GM20431 (cell line): ENCODE results near the gene ZNF586.
"Not testable (repeated sequence)": the region's sequence is repeated elsewhere in the genome, so short reads cannot be mapped to it uniquely, and the experiment has no call there.

Experiments used
- in situ Hi-C: fragments of 300-500 bp; cut with MseI, MboI; formaldehyde crosslinking; loops from one replicate; pipeline ENCODE4 v1.15.0; 2020; ENCODE audit warnings: low sequenced_read_pairs; ENCODE audit not compliant: unreplicated experiment

ZNF586 gene

DNA sequence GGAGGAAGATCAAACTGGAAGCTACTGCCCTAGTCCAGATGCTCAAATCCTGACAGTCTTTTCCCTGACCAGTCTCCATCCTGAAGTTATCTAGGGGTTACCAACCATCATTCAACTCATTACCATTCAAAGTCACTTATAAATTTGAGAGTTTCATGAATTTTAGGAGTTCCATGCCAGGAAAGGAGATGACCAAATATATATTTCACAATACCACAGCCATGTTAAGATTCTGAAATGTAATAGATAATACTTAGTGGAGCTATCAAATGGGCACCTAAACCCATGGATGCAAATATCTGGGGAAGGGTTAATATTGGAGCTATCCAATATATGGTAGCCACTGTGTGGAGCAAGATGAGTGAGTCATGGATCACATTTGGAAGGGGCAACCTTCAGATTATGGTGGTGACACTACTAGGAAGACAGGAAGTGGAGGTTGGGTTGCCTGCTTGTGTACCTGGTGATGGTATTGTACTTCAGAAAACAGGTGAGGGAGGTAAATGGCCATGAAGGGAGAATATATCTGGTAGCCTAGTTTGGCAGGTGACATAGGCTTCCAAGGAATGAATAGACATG lies 18.7 kb downstream of the ZNF586 start:
- in situ Hi-C loops, result no loop called here

DNA sequence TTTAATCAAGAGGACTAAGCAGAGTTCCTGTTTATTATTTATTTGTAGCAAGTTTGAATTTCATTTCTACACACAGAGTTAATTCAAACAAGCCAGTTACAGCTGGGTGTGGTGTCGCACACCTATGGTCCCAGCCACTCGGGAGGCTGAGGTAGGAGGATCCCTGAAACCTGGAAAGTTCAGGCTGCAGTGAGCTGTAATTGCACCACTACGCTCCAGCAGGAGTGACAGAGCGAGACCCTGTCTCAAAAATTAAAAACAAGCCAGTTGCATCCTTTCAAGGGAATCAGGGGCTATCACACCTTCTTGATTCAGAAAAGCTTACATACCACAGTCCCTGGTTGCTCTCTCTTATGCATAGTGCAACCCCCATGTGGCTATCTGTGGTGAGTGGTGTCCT lies 19.8 kb downstream of the ZNF586 start:
- in situ Hi-C loops, result no loop called here

DNA sequence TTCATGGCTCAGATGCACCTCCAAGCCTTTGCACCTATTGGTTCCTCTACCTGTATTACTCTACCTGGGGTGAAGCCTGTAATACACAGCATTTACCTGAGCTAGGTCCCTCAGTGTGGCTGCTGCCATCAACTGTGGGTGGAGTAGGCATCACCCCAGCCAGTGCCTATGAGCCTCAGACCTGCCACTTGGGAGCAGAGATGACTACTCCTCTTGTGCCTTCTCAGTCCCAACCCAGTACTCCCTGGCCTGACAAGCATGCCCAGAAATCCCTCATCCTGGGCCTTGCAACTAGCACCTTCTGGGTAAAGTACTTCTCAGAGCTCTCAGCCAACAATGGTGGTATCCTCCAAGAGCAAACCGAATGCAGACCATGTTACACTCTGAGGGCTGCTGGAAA lies 27.1 kb downstream of the ZNF586 start:
- in situ Hi-C loops, result not testable (repeated sequence)

DNA sequence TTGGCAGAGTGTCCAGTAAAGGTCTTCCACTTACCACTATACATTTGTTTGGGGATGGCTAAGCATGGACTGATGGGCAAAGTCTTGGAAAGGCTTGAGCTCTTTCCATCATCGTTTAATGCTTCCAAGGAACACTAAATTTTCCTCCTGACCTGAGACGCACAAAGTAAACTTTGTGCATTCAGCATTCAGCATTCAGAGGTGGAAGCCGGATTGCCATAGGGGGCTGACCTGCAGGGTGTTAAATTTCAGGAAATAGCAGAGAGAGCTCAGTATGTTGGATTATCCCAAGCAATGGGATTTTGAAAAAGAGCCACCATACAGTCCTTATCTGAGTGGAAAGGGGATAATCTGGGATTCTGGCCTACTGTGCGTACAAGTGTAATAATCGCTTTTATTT lies 31.2 kb downstream of the ZNF586 start:
- in situ Hi-C loops, result no loop called here

DNA sequence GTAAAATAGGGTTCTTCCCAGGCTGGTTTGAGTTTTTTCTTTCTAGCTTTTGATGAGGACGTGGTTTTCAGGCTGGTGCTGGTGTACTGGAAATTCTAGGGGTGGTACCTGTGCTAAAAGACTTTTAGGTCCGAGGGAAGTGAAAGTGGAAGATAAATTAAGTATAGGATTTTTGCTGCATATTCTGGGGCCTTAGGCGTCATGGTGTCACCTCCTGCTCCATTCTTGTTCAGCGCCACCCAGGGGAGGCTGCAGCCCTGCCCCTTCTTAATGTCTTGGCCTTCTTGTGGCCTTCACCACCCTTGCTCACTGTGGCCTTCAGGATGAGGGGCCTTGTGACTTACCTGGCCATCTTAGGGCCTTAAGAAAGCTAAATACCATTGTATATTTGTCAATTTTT lies 32.8 kb downstream of the ZNF586 start:
- in situ Hi-C loops, result no loop called here

DNA sequence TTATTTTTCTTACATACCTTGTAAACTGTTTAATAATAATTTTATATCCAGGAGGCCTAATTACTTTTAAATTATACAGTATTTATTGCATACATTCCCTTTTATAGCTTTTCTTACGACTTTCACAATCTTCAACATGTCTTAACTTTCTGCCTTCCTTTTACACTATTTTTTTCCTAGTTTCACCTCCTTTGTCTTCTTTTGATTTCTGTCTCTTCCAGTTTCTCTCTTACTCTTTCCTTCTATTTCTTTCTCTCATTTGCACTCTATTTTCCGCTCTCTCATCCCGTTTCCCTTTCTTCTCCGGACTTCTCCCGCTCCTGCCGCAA lies 33.8 kb downstream of the ZNF586 start:
- in situ Hi-C loops, result no loop called here

DNA sequence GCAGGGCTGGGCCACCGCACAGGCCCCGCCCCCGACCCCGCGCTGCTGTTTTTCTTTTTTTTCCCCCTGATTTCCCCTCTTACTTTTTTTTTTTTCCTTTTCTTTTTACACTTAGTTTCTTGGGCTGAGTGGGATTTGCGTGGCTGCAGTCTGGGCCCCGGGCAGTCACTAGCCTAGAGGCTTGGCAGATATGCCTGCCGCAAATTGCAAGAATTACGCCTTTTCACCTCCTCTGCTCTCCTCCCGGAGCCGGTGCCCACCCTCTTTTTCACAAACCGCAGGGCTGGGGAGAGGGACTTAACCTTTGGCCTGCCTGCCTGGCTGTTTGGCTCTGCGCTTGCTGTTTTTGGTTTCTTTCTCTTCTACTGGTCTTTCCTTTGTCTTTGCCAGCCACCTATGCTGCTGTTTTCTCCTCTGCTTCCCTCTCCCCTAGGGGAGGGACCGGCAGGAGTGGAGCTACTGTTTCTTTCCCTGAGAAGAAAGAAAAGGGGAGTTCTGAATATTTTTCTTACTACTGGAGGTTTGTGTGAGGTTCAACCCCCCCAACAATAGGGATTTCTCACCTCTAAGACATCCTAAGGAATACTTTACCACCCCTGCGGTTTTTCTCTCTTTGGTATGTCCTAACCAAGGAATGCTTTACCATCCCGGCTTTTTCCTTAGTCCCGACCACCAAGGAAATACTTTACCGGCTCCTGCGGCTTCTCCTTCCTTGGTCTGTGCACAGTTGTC lies 34.3 kb downstream of the ZNF586 start:
- in situ Hi-C loops, result no loop called here

DNA sequence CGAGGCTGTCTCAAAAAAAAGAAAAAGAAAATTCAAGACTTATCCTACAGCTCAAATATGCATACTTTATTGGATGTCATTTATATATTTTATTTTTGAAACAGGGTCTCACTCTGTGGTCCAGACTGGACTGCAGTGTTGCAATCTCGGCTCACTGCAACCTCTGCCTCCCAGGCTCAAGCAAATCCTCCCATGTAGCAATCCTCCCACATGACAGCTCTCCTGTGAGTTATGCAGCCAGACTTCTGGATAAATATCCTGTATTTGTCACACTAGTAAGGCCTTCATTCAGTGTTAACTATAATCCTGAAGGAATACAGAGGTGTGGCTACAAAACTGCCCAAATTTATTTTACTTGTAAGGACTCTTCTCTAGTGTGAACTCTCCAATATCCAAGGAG lies 38.1 kb downstream of the ZNF586 start:
- in situ Hi-C loops, result no loop called here

DNA sequence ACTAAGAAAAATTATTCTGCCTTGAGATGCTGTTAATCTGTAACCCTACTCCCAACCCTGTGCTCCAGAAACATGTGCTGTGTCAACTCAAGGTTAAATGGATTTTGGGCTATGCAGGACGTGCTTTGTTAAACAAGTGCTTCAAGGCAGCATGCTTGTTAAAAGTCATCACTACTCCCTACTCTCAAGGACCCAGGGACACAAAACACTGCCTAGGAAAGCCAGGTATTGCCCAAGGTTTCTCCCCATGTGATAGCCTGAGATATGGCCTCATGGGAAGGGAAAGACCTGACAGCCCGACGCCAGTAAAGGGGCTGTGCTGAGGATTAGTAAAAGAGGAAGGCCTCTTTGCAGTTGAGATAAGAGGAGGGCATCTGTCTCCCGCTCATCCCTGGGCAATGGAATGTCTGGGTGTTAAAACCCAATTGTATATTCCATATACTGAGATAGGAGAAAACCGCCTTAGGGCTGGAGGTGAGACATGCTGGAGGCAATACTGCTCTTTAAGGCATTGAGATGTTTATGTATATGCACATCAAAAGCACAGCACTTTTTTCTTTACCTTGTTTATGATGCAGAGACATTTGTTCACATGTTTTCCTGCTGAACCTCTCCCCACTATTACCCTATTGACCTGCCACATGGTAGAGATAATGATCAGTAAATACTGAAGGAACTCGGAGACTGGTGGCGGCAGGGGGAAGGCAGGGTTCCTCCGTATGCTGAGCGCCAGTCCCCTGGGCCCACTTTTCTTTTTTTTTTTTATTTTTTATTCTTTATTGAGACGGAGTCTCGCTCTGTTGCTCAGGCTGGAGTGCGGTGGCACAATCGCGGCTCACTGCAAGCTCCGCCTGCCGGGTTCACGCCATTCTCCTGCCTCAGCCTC lies 41.2 kb downstream of the ZNF586 start:
- in situ Hi-C loops, result not testable (repeated sequence)

DNA sequence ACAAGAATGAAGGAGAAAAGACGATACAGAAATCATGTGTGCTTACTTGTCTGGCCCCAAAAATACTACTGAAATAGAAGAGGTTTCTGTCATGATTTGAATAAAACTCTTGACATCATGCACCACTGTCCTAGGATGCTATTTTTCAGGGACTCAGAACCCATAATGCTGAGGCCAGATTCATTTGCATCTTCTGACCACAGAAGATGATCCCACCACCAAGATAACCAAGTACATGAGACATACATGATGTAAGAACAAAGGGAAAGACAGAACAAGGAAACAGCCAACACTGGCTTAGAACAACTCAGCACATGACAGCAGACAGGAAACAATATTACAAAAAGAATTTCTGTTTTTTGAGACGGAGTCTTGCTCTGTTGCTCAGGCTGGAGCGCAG lies 42.8 kb downstream of the ZNF586 start:
- in situ Hi-C loops, result no loop called here

DNA sequence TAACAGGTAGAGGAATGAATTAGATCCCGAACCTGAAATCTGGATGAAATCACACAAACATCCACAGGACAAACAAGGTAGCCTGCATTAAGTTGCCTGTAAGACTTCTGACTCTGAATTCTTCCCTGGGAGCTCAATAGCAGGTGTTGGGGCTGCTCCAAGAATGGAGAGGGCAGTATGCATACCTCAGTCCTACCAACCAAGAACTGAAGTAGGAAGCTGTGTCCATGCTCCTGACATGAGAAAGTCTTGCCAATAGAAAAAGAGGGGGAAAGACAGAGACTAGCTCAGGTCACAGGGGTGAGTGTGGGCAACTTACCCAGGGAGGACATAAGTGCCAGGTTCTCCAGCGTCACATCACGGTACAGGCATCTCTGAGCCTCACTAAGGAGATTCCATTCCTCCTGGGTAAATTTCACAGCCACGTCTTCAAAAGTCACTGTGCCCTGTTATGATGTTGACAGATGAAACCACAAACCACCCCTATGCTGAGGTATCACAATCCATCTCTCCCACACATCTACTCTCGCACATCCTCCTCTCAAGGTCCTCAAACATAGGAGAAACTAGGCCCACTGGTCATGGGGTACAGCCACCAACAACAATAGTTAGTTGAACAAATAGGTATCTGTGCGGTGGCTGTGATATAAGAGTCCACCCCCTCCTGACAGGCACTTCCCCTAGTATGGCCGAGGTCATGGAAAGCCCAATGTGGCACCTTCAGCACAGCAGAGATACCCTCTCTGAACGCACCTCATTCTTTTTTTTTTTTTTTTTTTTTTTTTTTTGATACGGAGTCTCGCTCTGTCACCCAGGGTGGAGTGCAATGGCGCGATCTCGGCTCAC lies 43.7 kb downstream of the ZNF586 start:
- in situ Hi-C loops, result not testable (repeated sequence)

DNA sequence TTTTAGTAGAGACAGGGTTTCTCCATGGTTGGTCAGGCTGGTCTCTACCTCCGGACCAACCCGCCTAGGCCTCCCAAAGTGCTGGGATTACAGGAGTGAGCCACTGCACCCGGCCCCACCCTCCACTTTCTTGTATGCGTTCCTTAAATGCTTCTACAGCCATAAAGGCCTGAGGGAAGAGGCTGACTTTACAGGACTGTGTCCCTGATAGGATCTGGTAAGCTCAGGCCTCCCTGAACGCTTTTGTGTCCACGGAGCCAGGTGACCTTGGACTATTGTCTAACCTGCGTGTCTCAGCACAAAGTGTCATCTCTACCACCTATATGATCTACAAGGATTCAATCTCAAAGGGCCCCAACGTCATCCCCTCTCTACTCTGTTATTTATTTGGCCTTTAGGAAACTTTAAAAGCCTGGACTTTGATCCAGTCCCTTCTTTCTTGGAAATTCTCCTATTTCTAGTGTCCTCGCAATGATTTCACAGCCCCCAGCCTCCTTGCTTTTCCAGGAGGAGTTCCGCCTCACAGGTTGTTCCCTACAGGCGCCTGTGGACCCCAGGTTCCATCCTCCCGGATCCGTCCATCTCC lies 44.5 kb downstream of the ZNF586 start:
- in situ Hi-C loops, result no loop called here

DNA sequence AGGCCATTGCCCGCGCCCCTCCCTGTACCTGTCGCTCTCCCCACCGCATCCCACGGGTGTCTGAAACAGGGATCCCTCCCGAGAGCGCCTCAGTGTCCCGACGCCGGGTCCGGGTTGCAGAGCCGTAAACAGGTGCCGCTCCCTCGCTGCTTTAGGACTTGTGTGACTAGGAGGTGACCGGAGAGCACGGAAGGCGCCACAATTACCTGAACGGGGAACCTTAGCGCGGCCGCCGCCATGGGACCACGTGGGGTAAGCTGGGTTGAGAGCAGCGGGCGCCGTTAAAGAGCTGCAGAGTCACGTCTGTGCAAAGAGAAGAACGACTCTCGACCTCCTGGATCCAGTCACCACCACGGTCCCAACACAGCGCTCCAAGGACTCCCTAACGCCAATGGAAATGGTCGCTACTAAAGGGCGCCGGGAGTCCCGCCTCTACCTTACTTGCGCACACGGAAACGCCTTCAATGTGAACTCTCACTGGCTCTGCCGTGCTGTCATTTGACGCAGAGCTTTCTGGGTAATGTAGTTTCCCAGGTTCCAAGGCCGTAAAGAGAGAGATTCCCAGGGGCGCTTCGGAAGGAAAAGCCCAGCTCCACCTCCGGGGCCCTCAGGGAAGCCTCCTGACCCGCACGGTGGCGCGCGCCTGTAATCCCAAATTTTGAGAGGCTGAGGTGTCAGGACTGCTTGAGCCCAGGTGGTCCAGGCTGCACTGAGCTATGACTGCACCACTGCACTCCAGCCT lies 45.2 kb downstream of the ZNF586 start, which contains the start of gene ZNF552:
TSS of gene ZNF552 (minus strand) at position 409 of the 742 bp plus-strand sequence. CDS start at position 239, 170 bp downstream.
- in situ Hi-C loops, result no loop called here

DNA sequence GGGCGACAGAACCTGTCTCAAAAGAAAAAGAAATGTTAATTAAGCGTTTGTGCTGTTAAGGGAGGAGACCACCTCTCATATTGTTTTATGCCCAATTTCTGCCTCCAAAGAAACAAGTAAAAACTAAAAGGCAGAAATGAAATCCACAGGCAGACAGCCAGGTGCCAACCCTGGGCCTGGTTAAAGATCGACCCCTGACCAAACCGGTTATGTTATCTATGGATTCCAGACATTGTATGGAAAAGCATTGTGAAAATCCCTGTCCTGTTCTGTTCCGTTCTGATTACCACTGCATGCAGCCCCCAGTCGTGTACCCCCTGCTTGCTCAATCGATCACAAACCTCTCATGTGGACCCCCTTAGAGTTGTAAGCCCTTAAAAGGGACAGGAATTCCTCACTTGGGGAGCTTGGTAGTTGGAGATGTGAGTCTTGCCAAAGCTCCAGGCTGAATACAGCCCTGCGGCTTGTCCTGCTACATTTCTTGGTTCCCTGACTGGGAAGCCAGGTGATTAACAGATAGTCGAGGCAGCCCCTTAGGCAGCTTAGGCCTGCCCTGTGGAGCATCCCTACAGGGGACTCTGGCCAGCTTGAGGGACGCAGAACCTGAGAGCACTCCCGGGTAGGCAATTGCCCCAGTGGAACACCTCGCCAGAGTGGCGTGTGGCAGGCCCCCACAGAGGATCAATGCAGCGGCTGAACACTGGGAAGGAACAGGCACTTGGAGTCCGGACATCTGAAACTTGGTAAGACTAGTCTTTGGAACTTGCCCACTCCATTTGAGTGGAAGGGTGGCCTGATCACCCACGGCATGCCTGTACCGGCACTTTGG lies 46.0 kb downstream of the ZNF586 start:
- in situ Hi-C loops, result no loop called here

DNA sequence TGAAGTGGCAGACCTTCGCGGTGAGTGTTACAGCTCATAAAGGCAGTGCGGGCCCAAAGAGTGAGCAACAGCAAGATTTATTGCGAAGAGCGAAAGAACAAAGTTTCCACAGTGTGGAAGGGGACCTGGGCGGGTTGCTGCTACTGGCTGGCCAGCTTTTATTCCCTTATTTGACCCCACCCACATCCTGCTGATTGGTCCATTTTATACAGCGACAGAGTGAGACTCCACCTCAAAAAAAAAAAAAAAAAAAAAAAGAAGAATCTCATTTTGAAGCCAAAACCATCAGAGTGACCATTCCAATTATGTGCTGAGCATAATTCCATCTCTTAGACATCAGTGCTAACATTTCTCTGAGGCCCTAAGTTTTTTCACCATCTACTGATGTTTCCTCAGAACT lies 47.2 kb downstream of the ZNF586 start:
- in situ Hi-C loops, result no loop called here

DNA sequence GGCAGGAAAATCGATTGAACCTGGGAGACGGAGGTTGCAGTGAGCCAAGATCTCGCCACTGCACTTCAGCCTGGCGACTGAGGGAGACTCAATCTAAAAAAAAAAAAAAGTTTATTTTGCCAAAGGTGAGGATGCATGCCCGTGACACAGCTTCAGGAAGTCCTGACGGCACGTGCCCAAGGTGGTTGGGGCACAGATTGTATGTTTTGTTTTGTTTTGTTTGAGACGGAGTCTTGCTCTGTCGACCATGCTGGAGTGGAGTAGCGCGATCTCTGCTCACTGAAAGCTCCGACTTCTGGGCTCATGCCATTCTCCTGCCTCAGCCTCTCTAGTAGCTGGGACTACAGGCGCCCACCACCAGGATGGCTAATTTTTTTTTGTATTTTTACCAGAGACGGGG lies 48.5 kb downstream of the ZNF586 start:
- in situ Hi-C loops, result no loop called here

DNA sequence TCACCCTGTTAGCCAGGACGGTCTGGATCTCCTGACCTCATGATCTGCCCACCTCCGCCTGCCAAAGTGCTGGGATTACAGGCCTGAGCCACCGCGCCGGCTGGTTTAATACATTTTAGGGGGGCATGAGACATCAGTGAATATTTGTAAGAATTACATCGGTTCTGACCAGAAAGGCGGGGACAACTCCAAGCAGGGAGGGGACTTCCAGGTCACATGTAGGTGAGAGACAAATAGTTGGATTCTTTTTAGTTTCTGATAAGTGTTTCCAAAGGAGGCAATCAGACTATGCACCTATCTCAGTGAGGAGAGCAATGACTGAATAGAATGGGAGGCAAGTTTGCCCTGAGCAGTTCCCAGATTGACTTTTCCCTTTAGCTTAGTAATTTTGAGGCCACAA lies 48.9 kb downstream of the ZNF586 start:
- in situ Hi-C loops, result no loop called here

DNA sequence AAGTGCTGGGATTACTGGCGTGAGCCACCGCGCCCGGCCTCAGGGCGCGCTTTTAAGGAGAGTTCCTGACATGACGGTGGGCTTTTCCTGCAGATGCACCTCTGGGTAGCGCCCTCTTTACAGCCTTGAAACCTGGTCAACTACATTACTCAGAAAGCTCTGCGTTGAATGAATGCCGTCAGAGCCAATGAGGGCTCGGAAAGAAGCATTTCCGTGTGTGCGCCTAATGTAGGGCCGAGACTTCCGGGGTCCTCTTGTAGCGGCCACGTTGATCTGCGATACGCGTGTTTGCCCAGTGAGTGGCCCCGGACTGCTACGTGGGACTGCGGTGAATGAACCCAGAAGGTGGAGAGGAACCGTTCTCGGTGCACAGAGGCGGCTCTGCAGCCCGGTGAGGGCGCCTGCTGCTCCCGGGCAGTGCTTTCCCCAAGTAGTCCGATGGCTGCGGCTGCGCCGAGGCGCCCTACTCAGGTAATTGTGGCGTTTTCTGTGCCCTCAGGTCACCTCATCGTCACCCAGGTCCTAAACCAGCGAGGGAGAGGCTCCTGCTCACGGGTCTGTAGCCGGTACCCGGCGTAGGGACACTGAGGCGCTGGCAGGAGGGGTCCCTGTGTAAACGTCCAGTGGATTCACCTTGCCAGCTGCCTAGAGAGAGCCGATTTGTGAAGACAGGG lies 50.1 kb downstream of the ZNF586 start:
- in situ Hi-C loops, result no loop called here
